GM15510 (cell line): ENCODE measurements around the gene GDAP1L1.

ENCODE experiments used
- POLR2A ChIP-seq: IDR thresholded peaks from 3 replicates; pipeline ENCODE4 v1.6.1; 2011; ENCODE audit warnings: borderline replicate concordance; ENCODE audit not compliant: insufficient read length; ENCODE audit errors: extremely low read depth

GDAP1L1 gene

DNA sequence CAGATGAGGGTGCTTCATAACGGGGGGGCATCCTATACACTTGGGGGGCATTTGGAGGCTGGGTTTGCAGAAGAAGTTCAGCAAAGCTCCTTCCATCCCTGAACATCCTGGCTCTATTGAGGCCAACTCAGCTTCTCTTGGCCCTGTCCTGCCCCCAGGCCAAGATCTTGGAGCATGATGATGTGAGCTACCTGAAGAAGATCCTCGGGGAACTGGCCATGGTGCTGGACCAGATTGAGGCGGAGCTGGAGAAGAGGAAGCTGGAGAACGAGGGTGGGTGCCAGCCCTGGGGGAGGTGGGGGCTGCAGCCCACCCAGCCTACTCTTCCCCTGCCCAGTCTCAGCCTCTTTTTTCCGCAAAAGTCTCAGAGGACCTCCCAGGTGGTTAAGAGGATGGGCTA is 17.2 kb downstream of the GDAP1L1 start:
- no peak for TF ChIP-seq POLR2A

DNA sequence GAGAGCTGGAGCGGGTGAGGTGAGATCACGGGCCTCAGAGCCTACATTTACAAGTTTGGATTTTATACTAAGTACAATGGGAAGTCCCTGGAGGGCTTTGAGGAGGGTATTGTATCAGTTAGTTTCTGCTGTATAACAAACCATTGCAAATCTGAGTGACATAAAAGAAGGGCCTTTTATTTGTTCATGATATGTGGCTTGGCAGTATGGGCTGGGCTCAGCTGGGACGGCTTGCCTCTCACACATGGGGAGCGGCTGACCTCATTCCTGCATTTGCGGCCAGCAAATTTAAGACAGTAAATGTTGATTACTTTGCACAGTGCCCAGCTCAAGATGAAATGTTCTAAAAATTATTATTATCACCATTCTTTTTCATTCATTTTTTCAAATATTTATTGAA is 21.7 kb downstream of the GDAP1L1 start:
- TF ChIP-seq POLR2A, result no peak

DNA sequence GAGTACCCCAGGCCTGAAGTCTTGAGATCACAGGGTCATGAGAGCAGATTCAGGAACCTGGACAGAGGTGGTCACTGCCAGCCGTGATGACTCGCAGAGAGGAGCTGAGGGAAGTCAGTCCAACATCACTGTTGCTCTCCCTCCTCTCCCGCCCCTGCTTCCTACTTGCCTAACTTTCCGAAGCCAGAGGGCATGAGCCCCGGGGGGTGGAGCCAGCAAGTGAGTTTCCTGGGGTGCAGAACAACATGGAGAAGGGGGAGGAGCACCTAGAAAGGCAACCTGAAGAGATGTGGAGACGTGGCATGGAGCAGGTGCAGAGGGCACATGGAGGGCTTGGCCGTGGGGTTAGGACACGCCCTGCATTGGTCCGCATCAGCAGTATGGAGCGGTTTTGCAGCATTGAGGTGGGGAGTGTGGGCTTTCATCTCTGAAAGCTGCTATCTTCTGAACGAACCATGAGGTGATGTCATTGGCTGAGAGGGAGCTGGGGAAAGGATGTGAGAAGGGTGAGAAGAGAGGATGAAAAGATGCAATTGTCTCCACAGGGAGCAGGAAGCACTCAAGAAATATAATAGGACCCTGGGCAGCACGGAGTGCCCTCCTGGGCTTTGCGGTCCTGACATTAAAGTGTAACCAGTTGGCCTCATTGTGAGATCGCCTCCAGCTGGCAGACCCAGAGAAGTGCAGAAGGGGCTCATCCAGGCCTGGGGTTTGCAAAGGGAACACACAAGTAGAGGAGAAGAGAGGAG is 25.0 kb downstream of the GDAP1L1 start:
- TF ChIP-seq POLR2A, result no peak

DNA sequence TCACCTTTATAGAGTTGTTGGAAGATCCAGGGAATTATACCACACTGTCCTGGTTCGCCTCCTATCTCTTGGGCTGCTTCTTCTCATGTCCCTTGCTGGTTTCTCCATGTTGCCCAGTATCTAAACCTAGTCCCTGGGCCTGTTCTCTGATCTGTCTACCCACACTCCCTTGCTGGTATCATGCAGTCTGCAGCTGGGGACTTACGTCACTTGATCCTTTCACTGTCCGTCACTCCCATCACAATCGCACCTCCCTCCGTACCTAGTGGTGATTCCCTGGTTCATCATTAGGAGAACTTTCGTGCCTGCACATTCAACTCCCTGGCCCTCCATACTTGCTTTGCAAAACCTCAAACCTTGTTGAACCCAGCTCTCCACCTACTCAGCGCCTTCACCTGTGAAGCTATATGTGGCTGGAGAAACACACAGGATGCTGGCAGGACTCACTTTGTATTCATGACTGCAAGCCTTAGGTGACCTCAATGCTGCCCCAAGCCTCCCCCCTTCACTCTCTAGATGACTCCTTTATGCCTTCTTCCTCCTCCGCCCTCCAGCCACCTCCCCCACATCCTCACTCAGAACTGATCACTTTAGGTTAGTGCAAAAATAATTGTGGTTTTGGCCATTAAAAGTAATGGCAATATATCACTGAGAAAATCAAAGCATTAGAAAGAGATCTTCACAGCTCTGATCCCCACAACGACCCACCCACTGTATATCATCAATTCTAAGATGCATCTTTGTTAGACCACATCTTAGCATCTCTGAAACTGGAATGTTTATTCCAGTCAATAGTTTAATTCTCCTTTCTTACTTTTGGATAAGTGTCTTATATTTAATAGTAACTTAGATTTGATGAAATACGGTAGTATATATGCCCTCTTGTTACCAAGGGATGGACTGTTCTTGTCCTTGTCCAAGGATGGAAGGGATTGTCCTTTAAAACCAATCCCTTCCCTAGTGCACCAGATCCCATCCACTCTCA is 26.4 kb downstream of the GDAP1L1 start:
- no peak for TF ChIP-seq POLR2A

DNA sequence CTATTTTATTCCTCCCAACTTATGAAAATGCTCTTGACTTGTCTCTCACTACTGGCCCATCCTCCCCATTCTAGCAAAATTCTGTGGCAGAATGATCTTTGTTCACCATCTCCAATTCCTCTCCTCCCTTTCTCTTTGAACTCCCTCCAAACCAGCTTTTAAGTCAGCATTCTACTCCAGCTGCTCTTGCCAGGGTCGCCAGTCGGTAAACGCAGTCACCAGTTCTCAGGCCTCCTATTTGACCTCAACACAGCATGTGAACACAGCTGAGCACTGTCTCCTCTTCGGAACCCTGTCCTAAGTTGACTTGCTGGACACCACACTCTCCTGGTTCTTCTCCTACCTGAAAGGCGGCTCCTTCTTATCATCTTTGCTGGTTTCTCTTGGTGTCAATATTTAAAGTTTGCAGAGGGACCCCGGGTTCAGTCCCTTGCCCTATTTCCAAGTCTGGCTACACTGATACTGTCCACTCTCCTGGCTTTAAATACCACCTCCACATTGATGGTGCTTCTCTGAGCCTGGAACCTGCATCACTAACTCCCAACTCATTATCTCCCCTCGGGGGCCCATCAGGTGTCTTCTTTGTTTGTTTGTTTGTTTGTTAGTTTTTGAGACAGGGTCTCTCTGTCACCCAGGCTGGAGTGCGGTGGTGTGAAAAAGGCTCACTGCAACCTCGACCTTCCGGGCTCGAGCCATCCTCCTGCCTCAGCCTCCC is 27.4 kb downstream of the GDAP1L1 start:
- TF ChIP-seq POLR2A, result no peak

DNA sequence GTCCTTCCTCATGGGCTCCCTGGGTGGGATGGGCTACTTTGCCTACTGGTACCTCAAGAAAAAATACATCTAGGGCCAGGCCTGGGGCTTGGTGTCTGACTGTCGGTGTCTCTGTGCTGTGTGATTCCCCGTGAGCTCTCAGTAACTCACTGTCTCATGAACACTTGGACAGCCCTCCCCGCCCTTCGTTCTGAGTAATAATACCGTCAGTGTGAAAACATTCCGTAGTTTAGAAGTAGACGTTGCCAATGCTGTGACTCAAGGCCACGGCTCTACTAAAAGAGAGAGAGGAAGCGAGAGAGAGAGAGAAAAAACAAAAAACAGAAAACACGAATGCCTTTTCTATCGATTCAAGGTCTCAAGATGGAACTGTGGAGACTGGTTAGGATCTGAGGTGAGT is 32.1 kb downstream of the GDAP1L1 start:
- TF ChIP-seq POLR2A, result no peak

DNA sequence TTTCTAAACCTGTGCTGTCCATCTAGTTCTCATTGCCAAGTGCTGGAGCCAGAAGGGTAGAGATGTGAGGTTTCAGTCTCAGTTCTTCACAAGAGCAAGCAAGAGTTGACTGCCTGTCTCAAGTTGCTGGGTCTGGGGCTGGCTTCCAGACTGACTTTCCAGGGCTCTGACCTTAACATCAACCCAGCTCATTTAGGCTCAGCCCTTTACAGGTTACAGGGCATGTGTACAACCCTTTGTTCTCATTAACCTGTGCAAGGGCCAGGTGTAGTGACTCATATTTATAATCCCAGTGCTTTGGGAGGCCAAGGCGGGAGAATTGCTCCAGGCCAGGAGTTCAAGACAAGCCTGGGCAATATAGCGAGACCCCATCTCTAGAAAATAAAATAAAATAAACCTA is 33.3 kb downstream of the GDAP1L1 start:
- TF ChIP-seq POLR2A, result no peak

DNA sequence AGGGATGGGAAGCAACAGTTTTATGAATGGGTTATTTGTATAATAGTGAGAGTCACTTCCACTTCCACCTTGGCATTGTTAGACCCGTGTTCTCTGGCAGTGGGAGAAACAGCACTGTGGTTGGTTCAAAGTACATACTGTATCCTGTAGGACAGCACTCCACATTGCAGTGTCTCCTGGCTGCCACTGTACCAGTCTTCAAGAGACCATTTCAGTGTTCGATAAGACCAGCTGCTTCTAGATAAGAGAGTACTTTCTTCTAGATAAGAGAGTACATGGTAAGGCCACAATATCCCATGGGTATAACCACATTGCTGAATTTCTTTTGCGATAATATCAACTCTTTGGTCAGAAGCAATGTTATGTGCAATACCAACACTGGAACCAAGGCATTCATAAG is 35.1 kb downstream of the GDAP1L1 start:
- no peak for TF ChIP-seq POLR2A

DNA sequence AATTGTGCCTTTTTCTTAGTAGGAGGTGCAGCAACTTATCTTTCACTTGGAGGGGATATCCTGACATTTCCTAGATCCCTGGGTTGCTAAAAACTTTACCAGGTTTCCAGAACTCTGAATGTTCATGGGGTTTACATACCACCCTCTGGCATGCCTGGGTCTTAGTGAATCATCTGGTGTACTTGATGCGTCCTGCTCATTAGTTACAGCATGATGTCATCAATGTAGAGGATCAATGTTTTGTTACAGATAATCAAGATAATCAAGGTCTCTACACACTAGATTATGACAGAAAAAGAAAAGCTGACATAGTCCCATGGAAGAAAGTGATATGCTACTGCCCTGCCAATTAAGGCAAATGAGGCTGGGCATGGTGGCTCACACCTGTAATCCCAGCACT is 36.9 kb downstream of the GDAP1L1 start:
- TF ChIP-seq POLR2A, result no peak

DNA sequence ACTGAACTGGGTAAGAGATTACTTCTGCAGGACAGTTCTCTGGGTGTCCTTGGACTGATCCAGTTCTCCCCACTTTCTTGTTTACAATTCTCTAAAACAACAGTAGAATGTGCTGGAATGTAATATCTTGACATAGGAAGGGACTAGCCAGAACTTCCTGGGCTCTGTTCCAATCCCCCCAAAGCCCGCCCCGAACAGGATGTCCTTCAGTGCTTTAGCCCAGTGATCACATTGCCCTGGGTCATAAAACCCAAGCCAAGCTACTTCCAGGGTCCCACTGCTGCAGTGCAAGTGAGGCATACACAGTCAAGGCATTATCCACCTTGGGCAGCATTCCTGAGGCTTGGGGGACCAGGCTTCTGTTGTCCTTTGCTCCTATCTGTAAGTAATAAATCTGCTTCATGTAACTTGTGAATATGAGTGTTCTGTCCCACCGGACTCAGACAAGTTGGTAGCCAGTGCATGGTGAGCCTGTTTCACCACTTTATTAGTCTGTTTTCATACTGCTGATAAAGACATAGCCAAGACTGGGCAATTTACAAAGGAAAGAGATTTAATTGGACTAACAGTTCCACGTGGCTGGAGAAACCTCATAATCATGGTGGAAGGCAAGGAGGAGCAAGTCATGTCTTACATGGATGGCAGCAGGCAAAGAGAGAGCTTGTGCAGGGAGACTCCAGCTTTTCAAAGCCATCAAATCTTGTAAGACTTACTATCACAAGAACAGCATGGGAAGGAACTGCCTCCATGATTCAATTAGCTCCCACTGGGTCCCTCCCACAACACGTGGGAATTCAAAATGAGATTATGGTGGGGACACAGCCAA is 40.4 kb downstream of the GDAP1L1 start:
- TF ChIP-seq POLR2A, result no peak

DNA sequence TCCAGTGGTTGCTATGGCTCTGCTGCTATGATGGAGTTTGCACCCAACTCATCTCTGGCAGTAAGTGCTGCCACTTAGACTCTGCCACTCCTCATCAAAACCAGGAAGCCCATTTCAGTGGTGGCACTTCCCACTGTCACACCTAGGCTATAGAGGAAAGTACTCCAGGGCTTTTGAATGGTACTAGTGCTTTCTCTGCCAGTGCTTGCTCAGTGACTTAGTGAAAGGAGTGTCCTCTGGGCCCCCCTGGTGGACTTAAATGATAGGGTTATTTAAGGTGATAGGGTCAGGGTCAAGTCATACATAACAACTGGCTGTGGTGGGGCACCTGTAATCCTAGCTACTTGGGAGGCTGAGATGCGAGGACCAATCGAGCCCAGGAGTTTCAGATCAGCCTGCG is 41.1 kb downstream of the GDAP1L1 start:
- TF ChIP-seq POLR2A, result no peak

DNA sequence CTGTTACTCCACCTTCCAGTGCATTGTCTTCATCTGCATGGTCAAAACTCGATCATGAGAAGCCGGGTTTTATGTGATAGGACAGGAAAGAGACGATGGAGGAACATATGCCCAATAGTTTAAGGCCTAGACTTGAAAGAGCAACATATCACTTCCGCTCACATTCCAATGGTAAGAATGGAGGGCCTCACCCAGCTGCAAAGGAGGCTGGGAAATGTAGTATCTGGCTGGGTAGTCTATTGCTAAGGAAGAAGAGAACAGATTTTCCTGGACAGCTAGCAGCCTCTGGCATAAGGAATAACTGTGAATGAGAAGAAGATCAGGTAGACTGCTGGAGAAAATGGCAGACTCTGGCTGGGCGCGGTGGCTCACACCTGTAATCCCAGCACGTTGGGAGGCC is 44.6 kb downstream of the GDAP1L1 start:
- TF ChIP-seq POLR2A, result no peak

DNA sequence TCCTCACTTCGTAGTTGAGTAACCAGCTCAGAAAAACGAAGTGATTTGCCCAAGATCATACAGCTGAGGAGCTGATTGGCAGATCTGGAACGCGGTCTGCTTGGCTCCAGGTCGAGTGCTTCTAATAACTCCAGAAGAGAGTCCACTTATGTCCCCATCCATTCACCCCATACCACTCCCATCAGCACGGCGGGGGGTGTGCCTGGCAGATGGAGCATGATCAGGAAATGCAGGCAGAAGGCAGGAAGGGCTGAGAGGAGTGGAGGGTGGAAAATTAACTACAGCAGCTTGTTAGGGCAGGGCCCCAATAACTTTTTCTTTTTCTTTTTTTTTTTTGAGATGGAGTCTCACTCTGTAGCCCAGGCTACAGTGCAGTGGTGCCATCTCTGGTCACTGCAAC is 48.9 kb downstream of the GDAP1L1 start:
- no peak for TF ChIP-seq POLR2A

DNA sequence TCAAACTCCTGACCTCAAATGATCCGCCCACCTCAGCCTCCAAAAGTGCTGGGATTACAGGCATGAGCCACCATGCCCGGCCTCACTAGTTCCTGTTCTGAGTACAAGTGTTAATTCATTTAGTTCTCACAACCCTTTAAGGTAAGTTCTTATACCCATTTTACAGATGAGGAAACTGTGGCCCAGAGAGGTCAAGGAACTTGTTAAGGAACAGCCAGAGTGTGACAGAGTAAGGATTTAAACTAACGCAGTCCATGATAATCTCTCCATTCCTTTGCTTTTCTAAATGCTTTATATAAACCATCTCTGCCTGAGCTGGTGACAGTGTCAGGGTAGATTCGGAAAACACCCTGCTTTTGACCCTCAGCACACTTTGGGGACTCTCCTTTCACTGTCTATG is 50.6 kb downstream of the GDAP1L1 start:
- no peak for TF ChIP-seq POLR2A
